22Rv1 (cell line): ENCODE results near the gene SFXN4.

Experiments used
- ZFX ChIP-seq: fragments of 450-650 bp; IDR thresholded peaks from 2 replicates; pipeline ENCODE4 v1.6.1; 2017; ENCODE audit warnings: antibody characterized with exemption, borderline replicate concordance
- TF ChIP-seq, protein P1 (sequence below): fragments of 450-650 bp; IDR thresholded peaks from 2 replicates; pipeline ENCODE4 v1.5.1; 2017; ENCODE audit warnings: mild to moderate bottlenecking

DNA sequence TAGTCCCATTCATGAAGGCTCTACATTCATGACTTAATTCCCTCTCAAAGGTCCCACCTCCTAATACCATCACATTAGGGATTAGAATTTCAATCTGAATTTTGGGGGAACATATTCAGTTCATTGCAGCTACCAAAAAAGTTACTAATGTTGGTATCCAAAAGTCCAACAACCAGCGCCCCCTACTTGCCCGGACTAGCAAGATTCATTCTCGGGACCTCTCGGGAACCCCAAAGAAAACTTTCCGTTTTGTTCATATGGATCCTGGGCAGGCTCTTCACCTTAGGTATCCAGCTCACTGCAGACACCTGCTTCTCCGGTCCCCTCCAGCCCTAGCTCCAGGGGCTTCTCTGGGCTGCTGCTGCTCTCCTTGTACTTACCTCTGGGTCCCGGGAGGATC is 32.9 kb upstream of the SFXN4 start:
- TF ChIP-seq, protein P1, sequence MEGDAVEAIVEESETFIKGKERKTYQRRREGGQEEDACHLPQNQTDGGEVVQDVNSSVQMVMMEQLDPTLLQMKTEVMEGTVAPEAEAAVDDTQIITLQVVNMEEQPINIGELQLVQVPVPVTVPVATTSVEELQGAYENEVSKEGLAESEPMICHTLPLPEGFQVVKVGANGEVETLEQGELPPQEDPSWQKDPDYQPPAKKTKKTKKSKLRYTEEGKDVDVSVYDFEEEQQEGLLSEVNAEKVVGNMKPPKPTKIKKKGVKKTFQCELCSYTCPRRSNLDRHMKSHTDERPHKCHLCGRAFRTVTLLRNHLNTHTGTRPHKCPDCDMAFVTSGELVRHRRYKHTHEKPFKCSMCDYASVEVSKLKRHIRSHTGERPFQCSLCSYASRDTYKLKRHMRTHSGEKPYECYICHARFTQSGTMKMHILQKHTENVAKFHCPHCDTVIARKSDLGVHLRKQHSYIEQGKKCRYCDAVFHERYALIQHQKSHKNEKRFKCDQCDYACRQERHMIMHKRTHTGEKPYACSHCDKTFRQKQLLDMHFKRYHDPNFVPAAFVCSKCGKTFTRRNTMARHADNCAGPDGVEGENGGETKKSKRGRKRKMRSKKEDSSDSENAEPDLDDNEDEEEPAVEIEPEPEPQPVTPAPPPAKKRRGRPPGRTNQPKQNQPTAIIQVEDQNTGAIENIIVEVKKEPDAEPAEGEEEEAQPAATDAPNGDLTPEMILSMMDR: peak; percentile 40
- TF ChIP-seq ZFX: no peak
